Measurements from ENCODE around the gene PCYT1A.

DNA sequence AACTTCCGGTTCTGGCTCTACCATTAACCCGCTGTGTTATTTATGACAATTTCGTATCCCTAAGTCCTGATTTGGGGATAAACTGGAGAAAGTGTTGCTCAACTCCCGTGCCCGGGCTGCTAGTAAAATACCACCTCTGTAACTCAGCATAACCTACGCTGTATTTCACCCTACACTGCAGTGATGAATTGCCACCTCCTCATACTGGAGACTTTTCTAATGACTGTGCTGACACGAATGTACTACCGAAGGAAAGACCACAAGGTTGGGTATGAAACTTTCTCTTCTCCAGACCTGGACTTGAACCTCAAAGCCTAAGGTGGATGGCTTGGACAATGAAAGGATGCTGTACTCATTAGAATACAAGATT, 54.7 kb downstream of the PCYT1A start:
- TF ChIP-seq, protein P1, sequence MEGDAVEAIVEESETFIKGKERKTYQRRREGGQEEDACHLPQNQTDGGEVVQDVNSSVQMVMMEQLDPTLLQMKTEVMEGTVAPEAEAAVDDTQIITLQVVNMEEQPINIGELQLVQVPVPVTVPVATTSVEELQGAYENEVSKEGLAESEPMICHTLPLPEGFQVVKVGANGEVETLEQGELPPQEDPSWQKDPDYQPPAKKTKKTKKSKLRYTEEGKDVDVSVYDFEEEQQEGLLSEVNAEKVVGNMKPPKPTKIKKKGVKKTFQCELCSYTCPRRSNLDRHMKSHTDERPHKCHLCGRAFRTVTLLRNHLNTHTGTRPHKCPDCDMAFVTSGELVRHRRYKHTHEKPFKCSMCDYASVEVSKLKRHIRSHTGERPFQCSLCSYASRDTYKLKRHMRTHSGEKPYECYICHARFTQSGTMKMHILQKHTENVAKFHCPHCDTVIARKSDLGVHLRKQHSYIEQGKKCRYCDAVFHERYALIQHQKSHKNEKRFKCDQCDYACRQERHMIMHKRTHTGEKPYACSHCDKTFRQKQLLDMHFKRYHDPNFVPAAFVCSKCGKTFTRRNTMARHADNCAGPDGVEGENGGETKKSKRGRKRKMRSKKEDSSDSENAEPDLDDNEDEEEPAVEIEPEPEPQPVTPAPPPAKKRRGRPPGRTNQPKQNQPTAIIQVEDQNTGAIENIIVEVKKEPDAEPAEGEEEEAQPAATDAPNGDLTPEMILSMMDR (conservative IDR thresholded peaks at IDR 0.05): no peak
- no peak for TF ChIP-seq EZH2 (IDR thresholded peaks at IDR 0.05; ENCODE audit: low read depth)
